GM08714 (cell line): ENCODE results near the gene MOBP.
"Not testable (repeated sequence)": the region's sequence is repeated elsewhere in the genome, so short reads cannot be mapped to it uniquely, and the experiment has no call there.

ENCODE experiments used
- H3K4me3 ChIP-seq: fragments of 200-500 bp; sonication (Bioruptor generic); 2 replicates; pipeline ENCODE4 v1.5.1; 2014; ENCODE audit warnings: mild to moderate bottlenecking, low read length, inconsistent platforms
- ZNF274 ChIP-seq: IDR thresholded peaks from 2 replicates; pipeline ENCODE4 v1.6.1; 2012; ENCODE audit warnings: mild to moderate bottlenecking, low read depth, low read length

MOBP gene, protein sequence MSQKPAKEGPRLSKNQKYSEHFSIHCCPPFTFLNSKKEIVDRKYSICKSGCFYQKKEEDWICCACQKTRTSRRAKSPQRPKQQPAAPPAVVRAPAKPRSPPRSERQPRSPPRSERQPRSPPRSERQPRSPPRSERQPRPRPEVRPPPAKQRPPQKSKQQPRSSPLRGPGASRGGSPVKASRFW

DNA sequence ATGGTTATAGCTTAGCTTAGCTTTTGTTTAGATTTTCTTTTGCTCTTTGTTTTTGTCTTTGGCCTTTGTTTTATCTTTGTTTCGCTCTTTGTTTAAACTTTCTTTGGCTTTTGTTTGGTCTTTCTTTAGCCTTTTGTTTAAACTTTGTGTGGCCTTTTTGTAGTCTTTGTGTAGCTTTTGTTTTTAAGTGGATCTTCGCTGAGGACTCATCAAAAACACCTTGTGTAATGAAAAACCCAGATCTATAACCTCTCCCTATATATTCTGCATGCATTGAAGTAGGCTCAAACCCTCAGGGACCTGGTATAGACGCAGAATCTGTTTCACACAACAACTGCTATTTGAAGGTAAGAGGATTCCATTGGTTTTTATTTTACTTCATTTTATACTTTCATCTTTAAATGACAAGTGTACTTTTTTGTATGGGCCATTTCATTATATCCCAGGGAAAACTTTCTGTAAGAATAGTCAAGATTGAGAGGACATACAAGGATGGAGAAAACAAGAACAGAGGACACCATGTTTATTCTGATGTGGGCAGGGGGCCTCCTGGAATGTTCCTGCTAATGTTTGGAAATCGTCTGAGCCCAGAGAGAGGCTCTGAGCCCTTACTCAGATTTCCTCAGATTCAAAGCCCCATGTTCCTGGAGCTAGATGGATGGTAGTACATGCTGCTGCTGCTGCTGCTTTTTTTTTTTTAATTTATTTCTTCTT lies at the start of gene MOBP:
Gene MOBP, plus strand, starts transcription at position 287 of the 714 bp plus-strand sequence. CDS start 34,390 bp downstream, outside the sequence.
- no peak for TF ChIP-seq ZNF274
- H3K4me3 ChIP-seq: no peak within 1 kb of the TSS

DNA sequence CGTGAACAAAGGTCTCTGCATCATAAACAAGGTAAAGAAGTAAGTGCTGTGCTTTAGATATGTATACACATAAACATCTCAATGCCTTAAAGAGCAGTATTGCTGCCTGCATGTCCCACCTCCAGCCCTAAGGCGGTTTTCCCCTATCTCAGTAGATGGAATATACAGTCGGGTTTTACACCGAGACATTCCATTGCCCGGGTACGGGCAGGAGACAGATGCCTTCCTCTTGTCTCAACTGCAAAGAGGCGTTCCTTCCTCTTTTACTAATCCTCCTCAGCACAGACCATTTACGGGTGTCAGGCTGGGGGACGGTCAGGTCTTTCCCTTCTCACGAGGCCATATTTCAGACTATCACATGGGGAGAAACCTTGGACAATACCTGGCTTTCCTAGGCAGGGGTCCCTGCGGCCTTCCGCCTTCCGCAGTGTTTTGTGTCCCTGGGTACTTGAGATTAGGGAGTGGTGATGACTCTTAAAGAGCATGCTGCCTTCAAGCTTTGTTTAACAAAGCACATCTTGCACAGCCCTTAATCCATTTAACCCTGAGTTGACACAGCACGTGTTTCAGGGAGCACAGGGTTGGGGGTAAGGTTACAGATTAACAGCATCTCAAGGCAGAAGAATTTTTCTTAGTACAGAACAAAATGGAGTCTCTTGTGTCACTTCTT lies 48.8 kb upstream of the MOBP start:
- not testable (repeated sequence) for H3K4me3 ChIP-seq

DNA sequence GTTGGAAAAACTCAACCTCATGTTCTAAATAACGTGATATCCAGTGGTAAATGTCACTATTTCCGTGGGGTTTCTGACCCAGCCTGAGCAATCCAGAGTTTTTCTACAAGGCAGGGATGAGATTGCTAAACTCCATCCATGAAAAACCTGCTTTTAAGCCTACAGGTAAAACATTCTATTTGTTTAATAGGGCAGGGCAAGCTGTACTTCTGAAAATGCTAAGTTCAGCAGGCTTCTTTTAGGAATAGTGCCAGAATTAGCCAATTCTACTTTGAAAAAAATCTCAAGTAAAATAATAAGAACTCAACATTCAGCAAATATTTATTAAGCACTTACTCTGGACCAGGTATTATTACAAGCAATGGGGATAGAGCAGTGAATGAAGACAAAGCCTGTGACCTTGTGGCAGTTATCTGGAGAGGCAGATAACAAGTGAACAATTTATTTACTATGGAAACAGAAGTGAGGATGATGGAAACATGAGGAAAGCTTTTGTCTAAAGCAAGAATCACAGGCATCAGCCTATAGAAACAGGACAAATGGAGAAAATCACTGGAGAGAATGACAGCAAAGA lies 47.7 kb upstream of the MOBP start:
- no peak for TF ChIP-seq ZNF274
- no peak overlapping the region for H3K4me3 ChIP-seq

DNA sequence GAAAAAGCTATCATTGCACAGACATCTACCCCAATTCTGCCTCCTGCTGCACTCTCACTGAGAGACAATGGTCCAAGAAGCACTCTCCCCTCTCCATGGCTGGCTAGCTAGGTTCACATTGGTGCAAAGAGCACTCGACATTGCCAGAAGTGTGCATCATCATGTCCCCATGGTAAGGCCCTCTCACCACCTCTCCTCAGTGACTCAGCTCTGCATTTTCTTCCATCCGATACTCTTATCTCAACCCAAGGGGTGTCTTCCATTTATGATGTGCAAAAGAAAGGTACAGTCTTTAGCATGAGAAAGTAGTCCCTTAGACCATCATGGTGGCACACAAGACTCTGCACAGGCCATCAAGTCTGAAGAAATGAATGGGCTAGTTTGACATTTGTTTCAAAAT lies 46.9 kb upstream of the MOBP start:
- no peak overlapping the region for H3K4me3 ChIP-seq
- TF ChIP-seq ZNF274: no peak

DNA sequence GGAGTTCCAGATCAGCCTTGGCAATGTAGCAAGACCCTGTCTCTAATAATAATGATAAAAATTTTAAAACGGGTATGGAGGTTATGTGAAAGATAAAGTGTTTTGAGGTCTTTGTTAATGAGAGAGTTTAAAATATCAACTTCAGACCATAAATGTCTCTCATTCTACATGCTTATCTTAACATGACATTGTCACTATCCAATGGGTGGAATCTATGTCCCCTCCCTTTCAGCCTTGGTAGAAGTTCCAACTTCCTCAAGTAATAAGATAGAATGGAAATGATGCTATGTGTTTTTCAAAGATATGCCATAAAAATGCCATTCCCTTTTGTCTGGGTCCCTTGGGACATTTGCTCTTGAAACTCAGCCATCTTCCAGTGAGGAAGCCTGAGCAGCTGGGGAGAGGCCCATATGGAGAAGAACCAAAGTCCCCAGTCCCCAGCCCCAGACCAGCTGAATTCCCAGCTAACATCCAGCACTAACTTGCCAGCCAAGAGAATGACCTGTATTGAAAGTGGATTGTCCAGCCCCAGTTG lies 44.0 kb upstream of the MOBP start:
- no peak overlapping the region for H3K4me3 ChIP-seq
- TF ChIP-seq ZNF274: no peak

DNA sequence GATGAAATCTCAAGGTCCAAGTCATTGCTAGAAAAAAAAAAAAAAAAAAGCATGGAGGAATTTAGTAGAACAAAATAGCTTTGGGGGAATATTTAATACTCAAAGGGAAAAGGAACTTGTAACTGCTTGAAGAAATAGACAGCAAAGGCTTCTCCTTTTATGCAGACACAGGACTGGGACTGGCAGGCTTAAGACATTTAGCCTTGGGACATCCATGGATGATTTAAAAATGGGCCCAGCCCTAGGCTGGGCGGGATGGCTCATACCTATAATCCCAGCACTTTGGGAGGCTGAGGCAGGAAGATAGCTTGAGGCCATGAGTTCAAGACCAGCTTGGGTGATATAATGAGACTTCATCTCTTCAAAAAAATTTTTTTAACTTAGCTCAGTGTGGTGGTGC lies 41.2 kb upstream of the MOBP start:
- H3K4me3 ChIP-seq: no peak overlapping the region
- no peak for TF ChIP-seq ZNF274

DNA sequence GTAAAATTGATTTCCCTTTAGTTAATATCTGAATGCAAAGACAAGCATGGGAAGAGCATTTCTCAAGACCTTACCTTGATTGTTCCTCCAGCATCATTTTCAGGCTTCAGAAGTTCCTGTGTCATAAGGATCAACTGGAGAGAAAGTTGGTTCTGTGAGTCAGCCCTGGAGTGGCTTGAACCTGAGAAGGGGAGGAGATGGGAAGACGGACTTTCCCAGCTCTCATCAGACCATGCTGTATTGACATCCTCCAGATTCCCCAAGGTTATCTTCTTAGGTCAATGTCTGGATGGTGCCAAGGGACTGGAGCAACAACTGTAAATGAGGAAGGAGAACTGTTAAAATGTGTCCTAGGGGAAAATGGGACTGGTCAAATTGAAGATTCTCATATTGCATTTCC lies 40.0 kb upstream of the MOBP start:
- H3K4me3 ChIP-seq: no peak overlapping the region
- no peak for TF ChIP-seq ZNF274

DNA sequence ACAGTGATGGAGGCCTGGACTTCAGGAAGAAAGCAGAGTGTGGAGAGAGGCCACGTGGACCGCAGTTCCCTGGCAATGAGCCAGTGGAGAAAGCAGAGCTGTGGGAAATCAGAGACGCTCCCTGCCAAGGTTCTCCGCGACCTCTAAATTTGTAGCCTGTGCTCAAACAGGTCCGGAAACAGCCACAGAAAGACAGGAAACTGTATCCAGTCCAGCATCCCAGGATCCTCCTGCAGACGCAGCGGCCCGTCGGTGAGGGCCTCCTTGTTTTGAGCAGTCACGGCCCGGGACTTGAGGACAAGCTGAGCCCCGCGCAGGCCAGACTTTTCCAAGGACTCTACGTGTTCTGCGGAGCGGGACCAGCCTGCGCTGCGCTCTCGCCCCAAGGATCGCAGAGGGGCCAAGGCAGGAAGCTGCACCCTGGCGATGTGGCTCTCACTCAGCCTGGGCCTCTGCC lies 38.7 kb upstream of the MOBP start:
- no peak for TF ChIP-seq ZNF274
- no peak overlapping the region for H3K4me3 ChIP-seq

DNA sequence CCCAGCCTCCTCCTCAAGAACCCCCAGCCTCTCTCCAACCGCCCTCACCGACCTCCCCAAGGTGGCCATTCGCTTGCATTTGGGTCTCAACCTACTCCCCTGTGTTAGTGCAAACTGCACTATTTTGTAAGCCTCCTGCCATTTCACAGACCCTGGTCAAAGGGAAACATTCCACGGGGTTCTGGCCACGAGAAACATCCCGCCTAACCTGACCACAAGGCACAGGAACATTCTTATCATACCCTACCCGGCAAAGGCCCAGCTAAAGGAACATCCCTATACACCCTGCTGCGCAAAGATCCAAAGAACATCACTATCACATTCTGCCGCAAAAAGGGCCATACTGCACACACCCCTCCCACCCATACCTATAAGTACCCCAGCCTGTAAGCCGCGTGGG lies 38.0 kb upstream of the MOBP start:
- no peak overlapping the region for H3K4me3 ChIP-seq
- TF ChIP-seq ZNF274: no peak

DNA sequence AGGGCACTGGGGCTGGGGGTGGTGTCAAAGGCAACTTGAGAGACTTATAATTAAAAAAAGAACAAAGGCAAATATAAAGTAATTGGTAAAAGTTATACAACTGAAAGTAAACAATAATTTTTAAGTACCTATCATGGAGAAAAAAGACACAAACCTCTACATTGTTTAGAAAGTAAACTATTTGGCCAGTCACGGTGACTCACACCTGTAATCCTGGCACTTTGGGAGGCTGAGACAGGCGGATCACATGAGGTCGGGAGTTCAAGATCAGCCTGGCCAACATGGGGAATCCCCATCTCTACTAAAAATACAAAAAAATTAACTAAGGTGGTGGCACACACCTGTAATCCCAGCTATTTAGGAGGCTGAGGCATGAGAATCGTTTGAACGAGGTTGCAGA lies 35.1 kb upstream of the MOBP start:
- H3K4me3 ChIP-seq: no peak overlapping the region
- no peak for TF ChIP-seq ZNF274

DNA sequence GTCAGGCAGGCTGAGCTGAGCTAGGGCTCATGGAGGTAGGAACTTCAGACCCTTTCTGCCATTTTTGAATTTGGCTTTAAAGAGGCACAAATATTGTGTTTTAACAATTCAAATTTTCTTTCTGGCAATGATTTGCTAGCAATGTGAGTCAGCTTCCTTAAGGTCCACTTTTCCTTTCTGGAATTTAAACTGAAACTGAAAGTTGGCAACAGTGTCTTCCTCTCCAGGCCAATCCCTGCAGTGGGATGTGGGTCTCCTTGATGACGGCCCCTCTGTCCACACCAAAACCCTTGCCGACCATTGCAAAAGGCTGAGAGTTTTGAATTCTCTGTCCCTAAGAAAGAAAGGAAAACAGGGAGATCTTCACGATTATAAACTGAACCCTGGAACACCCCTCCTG lies 33.8 kb upstream of the MOBP start:
- no peak overlapping the region for H3K4me3 ChIP-seq
- TF ChIP-seq ZNF274: no peak

DNA sequence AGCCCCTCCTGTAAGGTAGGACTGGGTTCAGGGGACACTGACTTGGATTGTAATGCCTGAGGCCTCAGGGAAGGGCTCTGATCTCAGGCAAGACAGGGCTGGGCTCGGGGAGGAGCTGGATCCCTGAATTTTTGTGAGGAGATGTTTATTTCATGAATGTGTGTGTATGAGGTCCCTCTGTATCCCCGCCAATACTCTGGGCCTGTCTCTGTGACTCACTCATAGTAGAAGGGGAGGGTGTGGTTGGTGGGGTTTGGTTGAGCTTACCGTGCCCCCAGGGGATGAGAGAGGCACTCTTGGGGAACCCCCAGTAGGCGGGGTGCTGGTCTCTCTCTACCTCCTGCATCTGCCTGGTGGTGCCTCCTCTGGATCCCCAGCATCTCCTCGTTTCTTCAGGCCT lies 32.9 kb upstream of the MOBP start:
- no peak overlapping the region for H3K4me3 ChIP-seq
- TF ChIP-seq ZNF274: no peak

DNA sequence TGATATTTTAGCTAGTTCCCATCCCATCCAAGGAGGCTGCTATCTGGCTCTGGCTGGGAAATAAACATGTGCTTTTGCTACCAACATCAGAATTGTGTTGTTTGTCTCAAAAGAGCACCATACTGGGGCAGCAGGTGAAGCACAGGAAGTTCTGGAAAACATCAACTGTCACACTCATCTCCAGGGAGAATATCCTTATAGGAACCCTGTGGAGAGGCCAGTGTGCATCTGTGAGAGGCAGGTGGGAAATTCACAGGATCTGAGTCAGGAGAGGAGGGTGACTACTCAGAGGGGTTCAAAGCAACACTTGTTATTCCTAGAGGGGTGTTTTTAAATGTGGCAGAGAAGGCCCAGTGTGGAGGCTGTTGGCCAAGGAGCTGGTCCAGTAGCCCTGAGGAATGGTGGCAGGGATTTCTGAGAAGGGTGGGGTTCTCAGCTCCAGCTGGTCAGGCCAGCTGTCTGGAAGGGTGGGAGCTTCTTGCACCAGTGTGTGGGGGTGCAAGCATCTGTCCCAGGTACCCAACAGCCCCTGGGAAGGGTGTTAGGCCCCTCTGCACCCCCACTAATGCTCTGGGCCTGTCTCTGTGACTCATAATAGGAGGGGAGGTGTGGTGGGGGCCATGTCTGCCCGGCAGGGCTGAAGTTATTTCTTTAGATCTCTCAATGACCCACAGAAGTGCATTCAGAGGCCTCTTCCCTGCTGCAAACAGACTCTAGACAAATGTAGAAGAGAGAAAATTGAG lies 32.3 kb upstream of the MOBP start:
- H3K4me3 ChIP-seq: no peak overlapping the region
- TF ChIP-seq ZNF274: no peak

DNA sequence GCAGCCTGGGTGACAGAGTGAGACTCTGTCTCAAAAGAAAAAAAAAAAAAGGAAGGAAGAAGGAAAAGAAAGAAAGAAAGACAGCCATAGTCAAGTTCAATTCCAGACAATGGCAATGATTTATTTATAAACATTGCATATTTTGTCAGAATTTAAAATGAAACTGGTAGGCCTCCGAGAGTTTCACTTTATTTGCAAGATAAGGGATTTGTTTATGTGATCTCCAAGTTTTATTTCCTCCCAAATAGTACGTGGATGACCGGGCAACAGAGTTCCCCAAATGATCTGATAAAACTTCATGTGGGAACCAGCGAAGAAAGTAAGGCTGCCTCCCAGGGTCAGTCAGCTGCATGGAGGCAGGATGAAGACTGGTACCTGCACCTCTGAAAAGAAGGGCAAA lies 28.6 kb upstream of the MOBP start:
- no peak overlapping the region for H3K4me3 ChIP-seq
- no peak for TF ChIP-seq ZNF274
